CD4-positive, alpha-beta T cell treated with Interleukin-1 beta for 1 hour (primary cell): ENCODE data around the gene DPY19L3.

Source experiments
- DNase-seq, 2 donors: peaks; one replicate each; pipeline ENCODE4 v3.0.0-alpha.2; 2020 to 2022

DPY19L3 gene

GRCh38 chr19:32522967-32523366 is 117.4 kb downstream of the DPY19L3 start:
- no peak for DNase-seq

GRCh38 chr19:32526895-32527294 is 121.3 kb downstream of the DPY19L3 start:
- no peak for DNase-seq

- no peak for DNase-seq
These were observed 125.2 kb downstream of the DPY19L3 start for GRCh38 chr19:32530773-32531172.

- DNase-seq = no peak
These were observed 126.7 kb downstream of the DPY19L3 start for GRCh38 chr19:32532233-32532632.
